Gastroesophageal sphincter (tissue), 4 donors: ENCODE measurements around the gene TRPV2. TPM values are rescaled to one million over a fixed set of nuclear protein-coding genes. Genes with fewer than 3 reads are reported as not detected.

Experiments used
- ATAC-seq: fragments of 150-250 bp; one replicate; pipeline ENCODE4 v1.9.1; 2016; ENCODE audit warnings: mild to moderate bottlenecking, moderate library complexity
- H3K27ac ChIP-seq, 4 donors: fragments of 200-600 bp; sonication (generic) in 3 of 4; 1 replicate in 3 of 4; 2 replicates in 1 of 4; pipeline ENCODE4 v1.5.1; 2016 to 2019
- H3K27me3 ChIP-seq: fragments of 200-600 bp; sonication (generic); one replicate; pipeline ENCODE4 v1.5.1; 2019
- H3K36me3 ChIP-seq, 2 donors: fragments of 200-600 bp; sonication (generic); one replicate each; pipeline ENCODE4 v1.5.1; 2019; ENCODE audit warnings: control low read depth in 1 of 2
- H3K4me1 ChIP-seq, 3 donors: fragments of 200-600 bp; sonication (generic); 1 replicate in 2 of 3; 2 replicates in 1 of 3; pipeline ENCODE4 v1.5.1; 2016 to 2019; ENCODE audit warnings: control low read depth in 2 of 3
- H3K4me3 ChIP-seq, 2 donors: fragments of 200-600 bp; sonication (generic); one replicate each; pipeline ENCODE4 v1.5.1; 2019; ENCODE audit warnings: mild to moderate bottlenecking in 1 of 2, moderate library complexity in 1 of 2
- H3K9me3 ChIP-seq, 3 donors: fragments of 200-600 bp; sonication (generic); one replicate each; pipeline ENCODE4 v1.5.1; 2017 to 2019; ENCODE audit warnings: control low read depth in 2 of 3
- CTCF ChIP-seq, 4 experiments: fragments of 200-600 bp in 2 of 4; fragments of 450-650 bp in 2 of 4; sonication (generic) in 1 of 4; IDR thresholded peaks; one replicate each; pipeline ENCODE4 v1.5.1; 2017 to 2019; ENCODE audit warnings: antibody characterized with exemption in 4 of 4, mild to moderate bottlenecking in 2 of 4, moderate library complexity in 2 of 4
- EP300 ChIP-seq: sonication (generic); formaldehyde crosslinking; IDR thresholded peaks from one replicate; pipeline ENCODE4 v1.6.1; 2017; ENCODE audit warnings: antibody characterized with exemption, mild to moderate bottlenecking
- POLR2A ChIP-seq, 2 donors: fragments of 450-650 bp; IDR thresholded peaks; one replicate each; pipeline ENCODE4 v1.6.1; 2017; ENCODE audit warnings: antibody characterized with exemption in 2 of 2, mild to moderate bottlenecking in 2 of 2, moderate library complexity in 1 of 2
- POLR2AphosphoS5 ChIP-seq: sonication (generic); formaldehyde crosslinking; IDR thresholded peaks from one replicate; pipeline ENCODE4 v1.6.1; 2017; ENCODE audit warnings: antibody characterized with exemption
- WGBS, 2 donors: methylation state at CpG; one replicate each; pipeline ENCODE4 v1.1.5; 2018; ENCODE audit warnings: low coverage in 1 of 2; 5-methylcytosine and 5-hydroxymethylcytosine counted together
- total RNA-seq, 4 donors: library from RNA; depleted of rRNA; stranded (reverse); fragments of >200 nt; gene quantifications; one replicate each; pipeline ENCODE4 v1.1.0, GENCODE V29; 2016

Gene TRPV2
- total RNA-seq, 4 donors from 2014 or later: 6.5 to 15.5 (median 11.6) TPM

GRCh38 chr17:16378636-16379282, 36.6 kb upstream of the TRPV2 start:
- no peak overlapping the region for H3K4me3 ChIP-seq
- TF ChIP-seq CTCF (IDR thresholded peaks at IDR 0.05): no peak
- TF ChIP-seq POLR2A (IDR thresholded peaks at IDR 0.05): no peak
- TF ChIP-seq POLR2AphosphoS5: no peak
- no peak for TF ChIP-seq EP300
- no peaks in the 10 kb centered on the region for H3K27me3 ChIP-seq
- peaks cover 0 to 20% of the 10 kb centered on the region in 2 donors for H3K36me3 ChIP-seq
- no peaks in the 10 kb centered on the region for H3K9me3 ChIP-seq
- no peak for ATAC-seq
- peak overlapping the region in 1 of 4 donors; percentile 7 for H3K27ac ChIP-seq
- WGBS, 2 donors: 74 to 83% methylated on average over 3 to 10 of the region's 17 CpGs
- peaks cover 2 to 29% (median 13%) of the 10 kb centered on the region in 3 donors for H3K4me1 ChIP-seq

GRCh38 chr17:16379654-16380053, 35.7 kb upstream of the TRPV2 start:
- WGBS, 2 donors: 75 to 82% methylated on average over 5 to 7 of the region's 8 CpGs
- Histone ChIP-seq H3K36me3 (peaks cover 0 to 23% of the 10 kb centered on the region in 2 donors), H3K27me3 (no peaks in the 10 kb centered on the region), H3K9me3 (no peaks in the 10 kb centered on the region), H3K4me1 (peaks cover 2 to 38% (median 16%) of the 10 kb centered on the region in 3 donors), H3K27ac (peak overlapping the region in 2 of 4 donors; percentile 91 to 94), H3K4me3 (no peak overlapping the region)
- no peak for TF ChIP-seq POLR2AphosphoS5
- TF ChIP-seq EP300: no peak
- no peak for TF ChIP-seq POLR2A (IDR thresholded peaks at IDR 0.05)
- no peak for TF ChIP-seq CTCF (IDR thresholded peaks at IDR 0.05)
- ATAC-seq: no peak

- Histone ChIP-seq H3K27me3 (no peaks in the 10 kb centered on the region), H3K36me3 (peaks cover 0 to 23% of the 10 kb centered on the region in 2 donors), H3K4me3 (peak within 1 kb of the TSS; percentile 75 to 98), H3K9me3 (no peaks in the 10 kb centered on the region), H3K27ac (peak within 1 kb of the TSS; percentile 91 to 98 (median 92)), H3K4me1 (peaks cover 2 to 46% (median 16%) of the 10 kb centered on the region in 3 donors)
- ATAC-seq: peak; percentile 99
- TF ChIP-seq POLR2AphosphoS5 (peak; percentile 100), CTCF (IDR thresholded peaks at IDR 0.05) (peak in 1 of 4 experiments; percentile 24), POLR2A (IDR thresholded peaks at IDR 0.05) (peak; percentile 97 to 98), EP300 (peak; percentile 41)
- 0 to 1% methylated on average over 20 to 37 of the region's 67 CpGs for WGBS, 2 donors
Measured at GRCh38 chr17:16380640-16381495, 34.5 kb upstream of the TRPV2 start, which contains the start of gene UBB. Gene UBB, plus strand, starts transcription at chr17:16381091. Its CDS starts 817 bp downstream, at chr17:16381908.

- Histone ChIP-seq H3K27me3 (no peaks in the 10 kb centered on the region), H3K4me1 (peaks cover 2 to 51% (median 16%) of the 10 kb centered on the region in 3 donors), H3K36me3 (peaks cover 0 to 23% of the 10 kb centered on the region in 2 donors), H3K4me3 (peak overlapping the region; percentile 75 to 98), H3K27ac (peak overlapping the region; percentile 91 to 98 (median 92)), H3K9me3 (no peaks in the 10 kb centered on the region)
- no peak for ATAC-seq
- TF ChIP-seq POLR2AphosphoS5: no peak
- TF ChIP-seq CTCF (IDR thresholded peaks at IDR 0.05): no peak
- no peak for TF ChIP-seq POLR2A (IDR thresholded peaks at IDR 0.05)
- TF ChIP-seq EP300: no peak
- 0 to 5% methylated on average over 8 to 11 of the region's 14 CpGs for WGBS, 2 donors
Measured at GRCh38 chr17:16381496-16381820, 33.9 kb upstream of the TRPV2 start.
